HG03442 (cell line): ENCODE measurements around the gene SKA1.

Experiments used
- ATAC-seq: cut with Tn5 transposase; IDR thresholded peaks from one replicate; pipeline ENCODE4 v1.9.1; 2021; ENCODE audit warnings: mild to moderate bottlenecking, moderate library complexity; ENCODE audit not compliant: unreplicated experiment

SKA1 gene, protein sequence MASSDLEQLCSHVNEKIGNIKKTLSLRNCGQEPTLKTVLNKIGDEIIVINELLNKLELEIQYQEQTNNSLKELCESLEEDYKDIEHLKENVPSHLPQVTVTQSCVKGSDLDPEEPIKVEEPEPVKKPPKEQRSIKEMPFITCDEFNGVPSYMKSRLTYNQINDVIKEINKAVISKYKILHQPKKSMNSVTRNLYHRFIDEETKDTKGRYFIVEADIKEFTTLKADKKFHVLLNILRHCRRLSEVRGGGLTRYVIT

GRCh38 chr18:50374753-50375391 lies at the start of gene SKA1:
Gene SKA1, plus strand, starts transcription at chr18:50375046. Its CDS starts 785 bp downstream, at chr18:50375831.
- peak; percentile 88 for ATAC-seq

- ATAC-seq = no peak
Observed at GRCh38 chr18:50327983-50328382, 46.9 kb upstream of the SKA1 start.

DNA sequence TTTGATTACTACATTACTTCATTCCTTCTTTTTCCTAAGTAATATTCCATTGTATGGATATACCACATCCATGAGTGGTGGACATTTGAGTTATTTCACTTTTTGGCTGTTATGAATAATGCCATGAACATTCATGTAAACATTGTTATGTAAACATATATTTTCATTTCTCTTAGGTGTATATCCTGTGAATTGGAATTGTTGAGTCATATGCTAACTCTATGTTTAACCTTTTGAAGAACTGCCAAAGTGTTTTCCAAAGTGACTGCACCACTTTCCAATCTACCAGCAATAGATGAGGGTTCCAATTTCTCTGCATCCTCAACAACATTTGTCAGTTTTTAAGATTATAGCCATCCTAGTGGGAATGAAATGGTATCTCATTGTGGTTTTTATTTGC lies 44.7 kb upstream of the SKA1 start:
- no peak for ATAC-seq

GRCh38 chr18:50331691-50332090 lies 43.2 kb upstream of the SKA1 start:
- no peak for ATAC-seq

GRCh38 chr18:50334546-50335152 lies 40.2 kb upstream of the SKA1 start:
- peak; percentile 66 for ATAC-seq

- no peak for ATAC-seq
Observed at GRCh38 chr18:50338122-50338521, 36.7 kb upstream of the SKA1 start.

GRCh38 chr18:50338715-50339114 lies 36.1 kb upstream of the SKA1 start:
- no peak for ATAC-seq

DNA sequence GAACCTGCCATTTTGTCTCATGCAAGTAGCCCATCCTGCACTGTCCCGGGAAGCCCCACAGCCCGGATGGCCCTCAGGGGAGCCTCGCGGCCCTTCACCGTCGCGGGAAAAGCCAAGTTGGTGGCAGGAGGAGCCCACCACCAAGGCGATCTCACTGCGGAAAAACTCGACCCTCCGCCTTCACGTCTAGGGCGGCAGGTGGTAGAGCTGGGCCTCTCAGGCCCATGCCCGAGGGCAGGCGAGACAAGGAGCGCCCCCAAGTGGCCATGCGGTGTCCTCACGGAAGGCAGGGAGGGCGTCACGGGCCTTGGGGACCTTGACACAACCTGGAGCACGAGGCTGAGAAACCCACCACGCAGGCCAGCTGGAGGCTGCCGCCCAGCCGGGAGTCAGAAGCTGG lies 34.8 kb upstream of the SKA1 start:
- no peak for ATAC-seq

GRCh38 chr18:50341443-50341842 lies 33.4 kb upstream of the SKA1 start:
- no peak for ATAC-seq

- no peak for ATAC-seq
Observed at GRCh38 chr18:50350699-50351098, 24.1 kb upstream of the SKA1 start.

DNA sequence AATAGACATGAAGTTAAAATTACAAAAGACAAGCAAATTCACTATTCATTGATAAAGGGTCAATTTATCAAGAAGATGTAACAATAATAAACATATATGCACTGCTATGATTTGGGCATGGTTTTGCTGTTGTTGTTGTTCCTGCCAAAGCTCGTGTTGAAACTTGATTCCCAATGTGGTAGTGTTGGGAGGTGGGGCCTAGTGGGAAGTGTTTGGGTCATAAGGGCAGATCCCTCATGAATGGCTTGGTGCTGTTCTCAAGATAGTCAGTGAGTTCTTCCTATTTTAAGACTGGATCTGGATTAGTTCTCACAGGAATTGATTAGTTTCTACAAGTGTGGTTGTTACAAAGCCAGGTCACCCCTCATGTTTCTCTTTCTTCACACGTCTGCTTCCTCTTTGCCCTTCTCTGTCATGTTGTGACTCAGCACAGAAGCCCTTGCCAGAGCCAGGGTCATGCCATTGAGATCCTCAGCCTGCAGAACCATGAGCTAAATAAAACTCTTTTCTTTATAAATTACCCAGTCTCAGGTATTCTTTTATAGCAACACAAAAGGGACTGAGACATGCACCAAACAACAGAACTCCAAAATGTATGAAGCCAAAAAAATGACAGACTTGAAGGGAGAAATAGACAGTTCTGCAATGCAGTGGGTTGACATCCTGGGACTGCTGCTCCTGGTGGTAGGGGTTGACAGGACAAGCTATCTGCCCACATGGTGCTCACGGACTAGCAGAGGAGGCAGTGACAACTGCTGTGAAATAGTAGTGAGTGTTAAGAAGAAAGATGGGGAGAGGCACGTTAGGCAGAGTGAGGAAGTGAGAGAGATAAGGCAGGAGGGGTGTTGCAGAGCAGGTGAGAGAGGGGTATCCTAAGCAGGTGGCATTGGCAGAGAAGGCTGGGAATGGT lies 18.6 kb upstream of the SKA1 start:
- peak; percentile 81 for ATAC-seq

GRCh38 chr18:50358844-50359243 lies 16.0 kb upstream of the SKA1 start:
- no peak for ATAC-seq

GRCh38 chr18:50359806-50360205 lies 15.0 kb upstream of the SKA1 start:
- ATAC-seq = no peak

DNA sequence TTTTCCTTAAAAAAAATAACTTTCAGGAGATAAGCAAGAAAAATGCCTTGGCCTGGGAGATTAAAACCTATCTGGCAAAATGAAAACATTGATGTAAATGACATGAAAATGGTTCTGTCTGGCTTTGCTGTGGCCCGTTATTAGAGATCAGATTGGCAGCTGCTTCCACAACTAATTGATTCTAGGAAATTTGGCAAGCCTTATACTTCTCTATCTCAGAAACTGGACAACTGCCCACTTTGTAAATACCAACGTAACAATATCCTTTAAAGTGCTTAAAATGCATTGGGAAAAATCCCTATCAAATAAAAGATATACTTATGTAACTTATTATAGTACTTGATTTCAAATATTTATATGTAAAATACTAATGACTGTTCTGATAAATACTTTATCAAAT lies 14.2 kb upstream of the SKA1 start:
- no peak for ATAC-seq

GRCh38 chr18:50369672-50370071 lies 5.2 kb upstream of the SKA1 start:
- ATAC-seq = no peak

DNA sequence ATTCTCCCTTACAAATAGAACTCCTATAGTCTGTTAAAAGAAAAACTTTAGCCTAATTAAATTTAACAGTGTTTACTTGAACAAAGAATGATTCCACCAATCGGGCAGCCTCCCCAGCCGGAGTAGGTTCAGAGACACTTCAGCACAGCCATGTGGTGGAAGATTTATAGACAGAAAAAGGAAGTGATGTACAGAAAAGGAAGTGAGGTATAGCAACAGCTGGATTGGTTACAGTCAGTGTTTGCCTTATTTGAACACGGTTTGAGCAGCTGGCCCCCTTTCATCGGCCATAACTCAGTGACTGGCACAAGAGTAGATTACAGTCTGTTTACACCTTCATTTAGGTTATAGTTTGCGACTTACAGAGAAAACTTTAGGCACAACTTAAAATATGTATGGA lies 2.1 kb upstream of the SKA1 start:
- no peak for ATAC-seq

DNA sequence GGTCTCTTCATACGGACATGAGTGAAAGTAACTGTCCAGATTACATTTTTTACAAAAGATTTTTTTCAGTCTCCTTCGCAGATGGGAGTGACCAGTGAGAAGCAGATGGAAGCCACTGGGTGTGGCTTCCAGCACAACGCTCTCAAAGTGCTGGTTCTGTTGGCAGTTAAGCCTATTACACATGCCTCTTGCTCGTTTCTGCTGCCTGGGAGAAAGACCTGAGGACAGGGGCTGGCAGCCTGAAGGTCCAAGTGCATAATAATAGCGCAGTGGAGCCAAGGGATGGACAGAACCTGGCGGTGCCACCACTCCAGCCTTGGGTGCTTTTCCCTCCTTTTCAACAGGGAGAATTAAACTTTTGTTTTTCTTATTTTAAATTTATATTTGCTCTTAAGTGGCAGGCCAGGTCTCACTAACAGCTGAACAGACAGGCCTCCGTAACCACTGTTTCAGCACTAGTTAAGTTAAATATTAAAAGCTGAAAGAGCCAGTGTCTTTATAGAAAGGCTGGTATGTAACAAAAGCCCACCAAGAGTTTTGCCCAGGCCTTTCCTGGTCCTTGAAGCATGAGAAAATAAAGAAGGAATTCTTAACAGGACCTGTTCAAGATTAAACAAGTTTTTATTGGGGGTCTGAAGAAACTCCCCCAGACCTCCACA lies 1.2 kb upstream of the SKA1 start:
- no peak for ATAC-seq

DNA sequence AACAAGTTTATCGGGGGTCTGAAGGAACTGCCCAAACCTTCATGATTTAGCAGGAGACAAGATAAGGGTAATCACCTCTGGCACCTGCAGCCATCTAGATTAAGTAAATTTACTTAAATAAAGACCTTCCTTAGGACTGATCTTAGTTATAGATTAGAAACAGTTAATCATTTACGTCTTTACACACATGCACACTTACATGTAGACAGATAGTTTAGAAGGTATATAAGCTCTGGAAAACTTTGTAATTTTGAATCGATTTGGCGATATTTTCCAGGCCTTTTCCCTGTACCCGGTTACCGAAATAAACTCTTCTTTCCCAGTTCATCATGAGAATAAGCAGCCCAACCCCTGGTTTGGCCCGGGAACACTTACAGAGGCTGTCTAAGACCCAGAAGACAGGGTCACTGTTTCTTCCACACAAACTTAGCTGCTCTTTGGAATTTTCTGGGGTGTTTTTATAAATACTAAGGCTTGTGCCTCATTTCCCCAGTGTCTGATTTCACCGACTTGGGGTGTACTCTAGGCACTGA lies 560 bp upstream of the SKA1 start:
- no peak for ATAC-seq

GRCh38 chr18:50377061-50377798 lies 2.4 kb downstream of the SKA1 start:
- no peak for ATAC-seq

DNA sequence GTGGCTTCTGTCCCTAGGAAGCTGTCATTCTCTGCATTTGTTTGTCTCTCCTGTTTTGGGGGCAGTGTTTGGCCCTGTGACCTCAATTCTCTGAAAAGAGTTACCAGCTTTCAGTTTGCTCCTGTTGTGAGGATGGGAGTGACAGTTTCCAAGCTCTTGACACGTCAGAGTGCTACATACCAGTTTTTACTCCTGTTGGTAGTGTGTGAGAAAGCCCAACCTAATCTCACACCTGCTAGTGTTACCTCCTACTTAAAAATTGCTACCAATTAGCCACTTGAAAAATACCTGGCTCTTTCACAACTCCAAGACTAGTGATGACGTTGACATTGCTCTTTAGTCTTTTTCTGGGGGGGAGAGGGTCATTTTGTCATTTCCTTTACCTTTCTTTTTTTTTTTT lies 14.1 kb downstream of the SKA1 start:
- no peak for ATAC-seq
